Transverse colon (tissue), 4 donors: ENCODE measurements around the gene GRK6. TPM values are rescaled to one million over a fixed set of nuclear protein-coding genes. Genes with fewer than 3 reads are reported as not detected.

Experiments
- DNase-seq: peaks from one replicate; pipeline ENCODE4 v3.0.0-alpha.2; 2019
- H3K27ac ChIP-seq, 4 donors: fragments of 200-600 bp; sonication (generic); 2 replicates each; pipeline ENCODE4 v1.5.1; 2016 to 2018; ENCODE audit warnings: inconsistent platforms in 4 of 4
- H3K27me3 ChIP-seq: fragments of 200-600 bp; sonication (generic); 2 replicates; pipeline ENCODE4 v1.5.1; 2017; ENCODE audit warnings: inconsistent platforms
- H3K36me3 ChIP-seq, 4 donors: fragments of 200-600 bp; sonication (generic); 2 replicates each; pipeline ENCODE4 v1.5.1; 2017 to 2019; ENCODE audit warnings: inconsistent platforms in 4 of 4
- H3K4me1 ChIP-seq, 4 donors: fragments of 200-600 bp; sonication (generic); 2 replicates each; pipeline ENCODE4 v1.5.1; 2017 to 2020; ENCODE audit warnings: inconsistent platforms in 4 of 4
- H3K4me3 ChIP-seq, 4 donors: fragments of 200-600 bp; sonication (generic); 1 replicate in 1 of 4; 2 replicates in 3 of 4; pipeline versions ENCODE4 v1.5.1 to v1.6.1; 2017 to 2019; ENCODE audit warnings: inconsistent platforms in 4 of 4
- H3K9me3 ChIP-seq, 2 donors: fragments of 200-600 bp; sonication (generic); 2 replicates each; pipeline ENCODE4 v1.5.1; 2017 to 2019; ENCODE audit warnings: inconsistent platforms in 2 of 2
- EP300 ChIP-seq: sonication (generic); formaldehyde crosslinking; IDR thresholded peaks from one replicate; pipeline ENCODE4 v1.6.1; 2017; ENCODE audit warnings: antibody characterized with exemption, low read depth
- POLR2A ChIP-seq: fragments of 450-650 bp; IDR thresholded peaks from one replicate; pipeline ENCODE4 v1.6.1; 2016; ENCODE audit warnings: antibody characterized with exemption, mild to moderate bottlenecking, moderate library complexity
- POLR2AphosphoS5 ChIP-seq, 3 donors: sonication (generic); formaldehyde crosslinking; IDR thresholded peaks; one replicate each; pipeline ENCODE4 v1.6.1; 2016; ENCODE audit warnings: antibody characterized with exemption in 3 of 3
- WGBS, 2 donors: methylation state at CpG; one replicate each; pipeline ENCODE4 v1.1.5; 2018; ENCODE audit warnings: low coverage in 1 of 2; 5-methylcytosine and 5-hydroxymethylcytosine counted together
- in situ Hi-C, 4 donors: fragments of 200-750 bp; cut with MboI; loops; one replicate each; pipeline versions ENCODE4 v1.15.0 to v1.15.1; 2017; ENCODE audit warnings: low sequenced_read_pairs in 3 of 4, low pct_ligation_motif_present in 1 of 4, low pct_unique_long_range_greater_than_20kb in 1 of 4
- intact Hi-C: fragments of 100-400 bp; cut with DNase I; formaldehyde crosslinking; loops from one replicate; pipeline ENCODE4 v1.15.1; 2023; ENCODE audit warnings: low total_unique reads
- total RNA-seq, 4 donors: library from RNA; depleted of rRNA; stranded (reverse); fragments of >200 nt; gene quantifications; one replicate each; pipeline ENCODE4 v1.1.0, GENCODE V29; 2016
- TF ChIP-seq, protein P1 (sequence below), 5 experiments: fragments of 200-600 bp in 3 of 5; fragments of 450-650 bp in 2 of 5; sonication (generic) in 3 of 5; IDR thresholded peaks; 1 replicate in 2 of 5; 2 replicates in 3 of 5; pipeline ENCODE4 v1.5.1; 2016 to 2017; ENCODE audit warnings: antibody characterized with exemption in 5 of 5, inconsistent platforms in 3 of 5, mild to moderate bottlenecking in 2 of 5, moderate library complexity in 1 of 5

Gene GRK6
- total RNA-seq, 4 donors from 2014 or later = 21.5 to 40.5 (median 36.4) TPM

DNA sequence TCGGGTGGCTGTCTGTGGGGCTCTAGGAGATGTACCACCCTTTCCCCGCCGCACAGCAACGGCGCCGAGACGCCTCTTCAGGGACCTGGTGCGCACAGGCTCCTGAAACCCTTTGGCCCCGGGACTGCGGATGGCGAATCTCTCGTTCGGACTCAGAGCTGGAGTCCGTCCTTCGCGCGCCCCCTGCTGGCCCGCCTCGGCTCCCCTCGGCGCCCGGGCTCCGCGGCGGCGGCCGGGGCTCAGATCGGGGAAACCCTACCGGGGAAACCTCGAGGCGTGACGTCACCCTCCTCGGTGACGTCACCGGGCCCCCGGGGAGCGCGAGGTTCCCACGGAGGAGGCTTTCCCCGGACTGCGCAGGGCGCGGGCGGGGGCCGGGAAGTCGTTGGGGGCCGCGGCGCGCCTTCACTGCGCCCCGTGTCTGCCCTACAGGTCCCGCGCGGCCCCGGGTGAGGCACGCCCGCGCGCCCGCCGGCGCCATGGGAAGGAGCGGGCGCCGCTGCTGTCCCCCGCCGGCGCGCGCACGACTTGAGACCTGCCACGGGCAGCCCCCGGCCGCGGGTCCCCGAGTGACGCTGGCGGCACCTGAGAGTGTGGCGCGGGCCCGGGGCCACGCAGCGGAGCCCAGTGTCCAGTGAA, 28.0 kb downstream of the GRK6 start:
- WGBS, 2 donors = 0% methylated on average over 26 of the region's 84 CpGs; no CpG with 5 or more reads in 1 of the 2 donors
- DNase-seq = peak; percentile 96
- Histone ChIP-seq H3K4me1 (peaks cover 10 to 27% (median 24%) of the 10 kb centered on the region in 4 donors), H3K9me3 (no peaks in the 10 kb centered on the region), H3K4me3 (peak overlapping the region; percentile 46 to 67 (median 64)), H3K36me3 (no peaks in the 10 kb centered on the region), H3K27me3 (peaks cover 2% of the 10 kb centered on the region), H3K27ac (peak overlapping the region; percentile 76 to 92 (median 88))
- intact Hi-C loops (loop anchor here (2.0 to 10.0 kb wide), 3 partner anchors 52 to 140 kb away; partner anchors contain the start of gene MXD3), in situ Hi-C loops (loop anchor here in 2 of 4 donors (5.0 to 25.0 kb wide), 2 partner anchors 62 to 142 kb away; partner anchors contain the start of genes MXD3 (in 1 of the 2), PRELID1 (in 1 of the 2) and RAB24 (in 1 of the 2))
- TF ChIP-seq POLR2A = no peak
- peak; percentile 17 for TF ChIP-seq EP300
- TF ChIP-seq POLR2AphosphoS5 (IDR thresholded peaks at IDR 0.05) = peak in 2 of 3 donors; percentile 23 to 46
- TF ChIP-seq, protein P1, sequence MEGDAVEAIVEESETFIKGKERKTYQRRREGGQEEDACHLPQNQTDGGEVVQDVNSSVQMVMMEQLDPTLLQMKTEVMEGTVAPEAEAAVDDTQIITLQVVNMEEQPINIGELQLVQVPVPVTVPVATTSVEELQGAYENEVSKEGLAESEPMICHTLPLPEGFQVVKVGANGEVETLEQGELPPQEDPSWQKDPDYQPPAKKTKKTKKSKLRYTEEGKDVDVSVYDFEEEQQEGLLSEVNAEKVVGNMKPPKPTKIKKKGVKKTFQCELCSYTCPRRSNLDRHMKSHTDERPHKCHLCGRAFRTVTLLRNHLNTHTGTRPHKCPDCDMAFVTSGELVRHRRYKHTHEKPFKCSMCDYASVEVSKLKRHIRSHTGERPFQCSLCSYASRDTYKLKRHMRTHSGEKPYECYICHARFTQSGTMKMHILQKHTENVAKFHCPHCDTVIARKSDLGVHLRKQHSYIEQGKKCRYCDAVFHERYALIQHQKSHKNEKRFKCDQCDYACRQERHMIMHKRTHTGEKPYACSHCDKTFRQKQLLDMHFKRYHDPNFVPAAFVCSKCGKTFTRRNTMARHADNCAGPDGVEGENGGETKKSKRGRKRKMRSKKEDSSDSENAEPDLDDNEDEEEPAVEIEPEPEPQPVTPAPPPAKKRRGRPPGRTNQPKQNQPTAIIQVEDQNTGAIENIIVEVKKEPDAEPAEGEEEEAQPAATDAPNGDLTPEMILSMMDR (IDR thresholded peaks at IDR 0.05) = peak; percentile 93 to 98 (median 95)

DNA sequence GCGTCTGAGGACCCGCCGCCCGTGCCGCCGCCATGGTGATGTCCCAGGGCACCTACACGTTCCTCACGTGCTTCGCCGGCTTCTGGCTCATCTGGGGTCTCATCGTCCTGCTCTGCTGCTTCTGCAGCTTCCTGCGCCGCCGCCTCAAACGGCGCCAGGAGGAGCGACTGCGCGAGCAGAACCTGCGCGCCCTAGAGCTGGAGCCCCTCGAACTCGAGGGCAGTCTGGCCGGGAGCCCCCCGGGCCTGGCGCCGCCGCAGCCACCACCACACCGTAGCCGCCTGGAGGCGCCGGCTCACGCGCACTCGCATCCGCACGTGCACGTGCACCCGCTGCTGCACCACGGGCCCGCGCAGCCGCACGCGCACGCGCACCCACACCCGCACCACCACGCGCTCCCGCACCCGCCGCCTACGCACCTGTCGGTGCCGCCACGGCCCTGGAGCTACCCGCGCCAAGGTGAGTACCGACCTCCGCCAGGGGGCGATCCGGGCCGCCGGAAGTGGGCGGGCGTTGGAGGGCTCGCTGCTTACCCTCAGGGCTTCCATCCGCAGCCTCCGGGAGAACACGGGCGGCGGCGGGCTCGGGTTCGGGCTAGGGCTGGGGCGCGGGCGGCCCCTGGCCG, 28.7 kb downstream of the GRK6 start:
- 1% methylated on average over 66 of the region's 80 CpGs; no CpG with 5 or more reads in 1 of the 2 donors for WGBS, 2 donors
- Histone ChIP-seq H3K27me3 (no peaks in the 10 kb centered on the region), H3K4me1 (peaks cover 10 to 27% (median 24%) of the 10 kb centered on the region in 4 donors), H3K9me3 (no peaks in the 10 kb centered on the region), H3K4me3 (peak overlapping the region; percentile 46 to 67 (median 64)), H3K36me3 (no peaks in the 10 kb centered on the region), H3K27ac (peak overlapping the region; percentile 76 to 92 (median 88))
- DNase-seq = peak; percentile 93
- peak; percentile 25 to 66 (median 65) for TF ChIP-seq POLR2AphosphoS5 (IDR thresholded peaks at IDR 0.05)
- TF ChIP-seq EP300 = no peak
- TF ChIP-seq, protein P1 (IDR thresholded peaks at IDR 0.05) = peak; percentile 66 to 89 (median 74)
- TF ChIP-seq POLR2A = peak; percentile 47
- intact Hi-C loops = loop anchor here (2.0 to 10.0 kb wide), 2 partner anchors 52 to 140 kb away; partner anchors contain the start of gene MXD3
- in situ Hi-C loops = loop anchor here in 2 of 4 donors (5.0 to 25.0 kb wide), 2 partner anchors 63 to 143 kb away; partner anchors contain the start of genes MXD3 (in 1 of the 2), PRELID1 (in 1 of the 2) and RAB24 (in 1 of the 2)

DNA sequence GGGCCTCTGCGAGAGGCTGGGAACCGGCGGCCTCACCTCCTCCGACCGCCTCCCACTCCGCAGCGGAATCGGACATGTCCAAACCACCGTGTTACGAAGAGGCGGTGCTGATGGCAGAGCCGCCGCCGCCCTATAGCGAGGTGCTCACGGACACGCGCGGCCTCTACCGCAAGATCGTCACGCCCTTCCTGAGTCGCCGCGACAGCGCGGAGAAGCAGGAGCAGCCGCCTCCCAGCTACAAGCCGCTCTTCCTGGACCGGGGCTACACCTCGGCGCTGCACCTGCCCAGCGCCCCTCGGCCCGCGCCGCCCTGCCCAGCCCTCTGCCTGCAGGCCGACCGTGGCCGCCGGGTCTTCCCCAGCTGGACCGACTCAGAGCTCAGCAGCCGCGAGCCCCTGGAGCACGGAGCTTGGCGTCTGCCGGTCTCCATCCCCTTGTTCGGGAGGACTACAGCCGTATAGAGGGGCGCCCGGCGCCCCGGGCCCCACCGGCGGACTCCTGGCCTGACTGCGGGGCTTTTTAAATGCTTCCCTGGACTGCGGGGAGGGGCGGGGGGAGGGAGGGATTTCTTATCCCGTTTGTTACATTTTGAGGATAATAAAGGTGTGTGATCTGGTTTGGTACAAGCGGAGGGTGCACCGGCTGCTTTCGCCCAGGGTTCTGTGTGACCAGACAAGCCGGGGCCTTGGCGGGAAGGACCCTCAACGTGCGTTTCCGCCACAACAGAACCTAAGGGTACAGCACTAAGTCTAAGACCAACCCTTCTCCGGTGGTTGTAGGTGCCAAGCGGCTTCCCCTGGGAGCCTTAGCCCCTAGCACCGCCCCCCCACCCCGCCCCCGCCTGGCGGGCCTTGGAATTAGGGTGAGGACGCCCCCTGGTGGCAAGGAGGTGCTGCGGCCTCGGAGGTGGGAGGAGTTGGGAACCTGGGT, 29.4 kb downstream of the GRK6 start:
- 0% methylated on average over 58 of the region's 76 CpGs; no CpG with 5 or more reads in 1 of the 2 donors for WGBS, 2 donors
- intact Hi-C loops = loop anchor here (2.0 to 10.0 kb wide), 3 partner anchors 41 to 141 kb away; partner anchors contain the start of genes MXD3 and PDLIM7
- TF ChIP-seq POLR2AphosphoS5 (IDR thresholded peaks at IDR 0.05) (peak; percentile 12 to 36 (median 15)), POLR2A (no peak)
- TF ChIP-seq, protein P1 (IDR thresholded peaks at IDR 0.05) = peak; percentile 76 to 99 (median 97)
- no peaks in the 10 kb centered on the region for H3K36me3 ChIP-seq
- peak overlapping the region; percentile 76 to 92 (median 88) for H3K27ac ChIP-seq
- H3K27me3 ChIP-seq = no peaks in the 10 kb centered on the region
- in situ Hi-C loops = loop anchor here in 2 of 4 donors (5.0 to 25.0 kb wide), 2 partner anchors 64 to 144 kb away; partner anchors contain the start of genes MXD3 (in 1 of the 2), PRELID1 (in 1 of the 2) and RAB24 (in 1 of the 2)
- H3K4me1 ChIP-seq = peaks cover 10 to 27% (median 24%) of the 10 kb centered on the region in 4 donors
- DNase-seq = peak; percentile 97
- H3K4me3 ChIP-seq = peak overlapping the region; percentile 46 to 67 (median 64)
- H3K9me3 ChIP-seq = no peaks in the 10 kb centered on the region
